ENCODE measurements around the gene MTUS2. TPM values are rescaled to one million over a fixed set of nuclear protein-coding genes. Genes with fewer than 3 reads are reported as not detected.

Gene MTUS2
- total RNA-seq, 1 experiment from 2014 or later = not detected

DNA sequence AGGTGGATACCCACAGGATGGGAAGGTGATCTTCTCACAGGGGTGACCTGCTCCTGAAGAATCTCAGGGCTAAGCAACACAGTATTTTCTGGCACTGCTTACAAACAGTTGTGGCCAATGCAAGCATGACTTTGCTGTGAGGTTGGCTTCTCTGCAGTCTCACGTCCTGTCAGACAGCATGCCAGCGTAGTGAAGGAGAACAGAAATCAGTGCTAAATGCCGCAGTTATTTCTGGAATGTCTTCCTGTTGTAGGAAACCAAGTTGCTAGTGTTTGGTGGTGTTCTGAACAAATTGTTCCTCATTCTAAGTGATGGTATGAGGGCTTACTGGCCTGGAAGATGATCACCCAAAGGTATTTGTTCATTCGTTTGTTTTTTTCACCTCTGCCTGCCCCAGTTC is 320.1 kb downstream of the MTUS2 start:
- no TSS peak for BruUV-seq (replicated peaks)
- Histone ChIP-seq H3K27ac (ENCODE audit: low read length) (no peak overlapping the region), H3K9me3 (ENCODE audit: low read length) (no peaks in the 10 kb centered on the region), H2AFZ (ENCODE audit: low read length) (no peak overlapping the region), H3K79me2 (ENCODE audit: low read length) (no peaks in the 10 kb centered on the region), H3K9me2 (replicated peaks; ENCODE audit: low read length) (no peaks in the 10 kb centered on the region), H3K36me3 (ENCODE audit: low read depth, low read length) (no peaks in the 10 kb centered on the region), H3K27me3 (ENCODE audit: low read length) (no peaks in the 10 kb centered on the region), H3K4me3 (ENCODE audit: low read length) (no peak overlapping the region), H3F3A (ENCODE audit: low read length, unreplicated experiment) (no peaks in the 10 kb centered on the region), H3K9ac (ENCODE audit: low read length) (no peak overlapping the region), H4K20me1 (ENCODE audit: low read length) (no peaks in the 10 kb centered on the region), H3K4me2 (ENCODE audit: low read length) (no peak overlapping the region), H3K4me1 (ENCODE audit: insufficient read depth, low read length) (no peaks in the 10 kb centered on the region)
- intact Hi-C loops (cut with micrococcal nuclease) = no loop called here
- ChIA-PET CTCF (no interaction called here), POLR2A (ENCODE audit: unreplicated experiment) (no interaction called here)
- TF ChIP-seq, protein P1, sequence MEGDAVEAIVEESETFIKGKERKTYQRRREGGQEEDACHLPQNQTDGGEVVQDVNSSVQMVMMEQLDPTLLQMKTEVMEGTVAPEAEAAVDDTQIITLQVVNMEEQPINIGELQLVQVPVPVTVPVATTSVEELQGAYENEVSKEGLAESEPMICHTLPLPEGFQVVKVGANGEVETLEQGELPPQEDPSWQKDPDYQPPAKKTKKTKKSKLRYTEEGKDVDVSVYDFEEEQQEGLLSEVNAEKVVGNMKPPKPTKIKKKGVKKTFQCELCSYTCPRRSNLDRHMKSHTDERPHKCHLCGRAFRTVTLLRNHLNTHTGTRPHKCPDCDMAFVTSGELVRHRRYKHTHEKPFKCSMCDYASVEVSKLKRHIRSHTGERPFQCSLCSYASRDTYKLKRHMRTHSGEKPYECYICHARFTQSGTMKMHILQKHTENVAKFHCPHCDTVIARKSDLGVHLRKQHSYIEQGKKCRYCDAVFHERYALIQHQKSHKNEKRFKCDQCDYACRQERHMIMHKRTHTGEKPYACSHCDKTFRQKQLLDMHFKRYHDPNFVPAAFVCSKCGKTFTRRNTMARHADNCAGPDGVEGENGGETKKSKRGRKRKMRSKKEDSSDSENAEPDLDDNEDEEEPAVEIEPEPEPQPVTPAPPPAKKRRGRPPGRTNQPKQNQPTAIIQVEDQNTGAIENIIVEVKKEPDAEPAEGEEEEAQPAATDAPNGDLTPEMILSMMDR (conservative IDR thresholded peaks at IDR 0.05; ENCODE audit: low read depth, low read length) = no peak
- no peak for TF ChIP-seq EZH2 (IDR thresholded peaks at IDR 0.05; ENCODE audit: low read length, unreplicated experiment)
- TF ChIP-seq EZH2phosphoT487 (IDR thresholded peaks at IDR 0.05; ENCODE audit: borderline replicate concordance, low read length) = no peak
- DNase-seq (no peak), ATAC-seq (no peak)

DNA sequence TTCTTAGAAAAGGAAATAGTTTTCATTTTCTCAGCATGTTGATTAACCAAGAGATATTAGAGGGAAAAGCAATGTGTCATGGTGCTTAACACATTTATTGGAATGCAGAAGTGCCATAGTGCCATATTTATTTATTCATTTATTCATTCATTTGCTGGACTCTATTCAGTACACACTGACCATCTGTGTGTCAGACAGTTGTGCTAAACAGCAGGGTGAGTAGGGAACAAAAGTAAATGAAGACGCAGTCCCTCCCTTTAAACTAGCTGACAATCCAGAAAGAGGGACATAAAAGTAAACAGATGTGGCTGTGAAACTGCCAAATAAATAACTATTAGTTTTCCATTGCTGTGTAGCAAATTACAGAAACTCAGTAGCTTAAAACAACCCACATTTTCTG is 323.7 kb downstream of the MTUS2 start:
- Histone ChIP-seq H4K20me1 (ENCODE audit: low read length) (no peaks in the 10 kb centered on the region), H2AFZ (ENCODE audit: low read length) (no peak overlapping the region), H3K27ac (ENCODE audit: low read length) (no peak overlapping the region), H3F3A (ENCODE audit: low read length, unreplicated experiment) (no peaks in the 10 kb centered on the region), H3K9ac (ENCODE audit: low read length) (no peak overlapping the region), H3K4me3 (ENCODE audit: low read length) (no peak overlapping the region), H3K9me3 (ENCODE audit: low read length) (no peaks in the 10 kb centered on the region), H3K79me2 (ENCODE audit: low read length) (no peaks in the 10 kb centered on the region), H3K9me2 (replicated peaks; ENCODE audit: low read length) (no peaks in the 10 kb centered on the region), H3K4me2 (ENCODE audit: low read length) (no peak overlapping the region), H3K27me3 (ENCODE audit: low read length) (no peaks in the 10 kb centered on the region), H3K36me3 (ENCODE audit: low read depth, low read length) (no peaks in the 10 kb centered on the region), H3K4me1 (ENCODE audit: insufficient read depth, low read length) (no peaks in the 10 kb centered on the region)
- ATAC-seq (no peak), DNase-seq (no peak)
- no TSS peak for BruUV-seq (replicated peaks)
- TF ChIP-seq EZH2phosphoT487 (IDR thresholded peaks at IDR 0.05; ENCODE audit: borderline replicate concordance, low read length) = no peak
- TF ChIP-seq, protein P1 (conservative IDR thresholded peaks at IDR 0.05; ENCODE audit: low read depth, low read length) = no peak
- POLR2A ChIA-PET (ENCODE audit: unreplicated experiment) = no interaction called here
- CTCF ChIA-PET = no interaction called here
- intact Hi-C loops (cut with micrococcal nuclease) = no loop called here

DNA sequence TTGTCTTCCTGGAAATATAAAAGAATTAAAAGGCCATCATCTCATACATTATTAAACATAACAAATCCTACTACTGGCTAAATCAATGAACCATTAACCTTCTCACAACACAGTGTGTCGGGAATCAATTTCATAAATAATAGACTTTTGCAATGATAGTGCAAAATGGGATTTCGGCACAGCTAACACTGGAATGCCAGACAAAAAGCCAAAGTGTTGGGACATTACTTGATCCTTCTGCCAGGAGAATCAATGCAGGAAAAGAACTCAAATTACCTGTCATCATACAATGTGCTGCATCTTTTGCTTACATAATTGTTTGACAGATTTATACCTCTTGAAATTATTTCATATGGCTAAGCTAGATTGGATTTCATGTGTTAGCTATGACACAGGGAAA is 334.3 kb downstream of the MTUS2 start:
- TF ChIP-seq EZH2 (IDR thresholded peaks at IDR 0.05; ENCODE audit: low read length, unreplicated experiment) = no peak
- no peak for TF ChIP-seq EZH2phosphoT487 (IDR thresholded peaks at IDR 0.05; ENCODE audit: borderline replicate concordance, low read length)
- TF ChIP-seq, protein P1 (conservative IDR thresholded peaks at IDR 0.05; ENCODE audit: low read depth, low read length) = no peak

More for the DNA sequence above, 334.3 kb downstream of the MTUS2 start:
- H3K27me3 ChIP-seq (ENCODE audit: low read length) = peaks cover 24% of the 10 kb centered on the region; the same call in 1 of the 2 replicates
- no peak overlapping the region for H3K9ac ChIP-seq (ENCODE audit: low read length)
- no peak overlapping the region for H3K27ac ChIP-seq (ENCODE audit: low read length)
- 0 out of 2 replicates have a peak, but pooled peaks cover 2% of the 10 kb centered on the region for H3K9me3 ChIP-seq (ENCODE audit: low read length)
- no peak overlapping the region for H3K4me2 ChIP-seq (ENCODE audit: low read length)
- no peaks in the 10 kb centered on the region for H3K9me2 ChIP-seq (replicated peaks; ENCODE audit: low read length)
- ChIA-PET CTCF (no interaction called here), POLR2A (ENCODE audit: unreplicated experiment) (no interaction called here)
- no peaks in the 10 kb centered on the region for H3K4me1 ChIP-seq (ENCODE audit: insufficient read depth, low read length)
- H4K20me1 ChIP-seq (ENCODE audit: low read length) = no peaks in the 10 kb centered on the region
- BruUV-seq (replicated peaks) = no TSS peak
- no peak for DNase-seq
- no peak for ATAC-seq
- H3K4me3 ChIP-seq (ENCODE audit: low read length) = no peak overlapping the region
- H3K36me3 ChIP-seq (ENCODE audit: low read depth, low read length) = no peaks in the 10 kb centered on the region
- no peak overlapping the region for H2AFZ ChIP-seq (ENCODE audit: low read length)
- H3F3A ChIP-seq (ENCODE audit: low read length, unreplicated experiment) = no peaks in the 10 kb centered on the region
- H3K79me2 ChIP-seq (ENCODE audit: low read length) = no peaks in the 10 kb centered on the region
- intact Hi-C loops (cut with micrococcal nuclease) = loop anchor here (10.0 kb wide), 1 partner anchor 280 kb away; no protein-coding TSS in a partner anchor
